Chondrocyte (in vitro differentiated cells): ENCODE results near the gene MT4. TPM values are rescaled to one million over a fixed set of nuclear protein-coding genes. Genes with fewer than 3 reads are reported as not detected.

ENCODE experiments used
- DNase-seq: peaks from one replicate; pipeline ENCODE4 v3.0.0; 2021; ENCODE audit warnings: mixed read lengths, low spot score
- H3K27ac Mint-ChIP-seq: one replicate; pipeline ENCODE4 v1.8.0; 2021; ENCODE audit warnings: mild to moderate bottlenecking, moderate library complexity, mixed read lengths; ENCODE audit not compliant: unreplicated experiment
- H3K27me3 Mint-ChIP-seq: 2 replicates; pipeline ENCODE4 v1.8.0; 2021; ENCODE audit warnings: low read depth, mixed read lengths
- H3K36me3 Mint-ChIP-seq: 2 replicates; pipeline ENCODE4 v1.8.0; 2021; ENCODE audit warnings: low read depth, mixed read lengths
- H3K4me1 Mint-ChIP-seq: 2 replicates; pipeline ENCODE4 v1.8.0; 2021; ENCODE audit warnings: low read depth, mild to moderate bottlenecking, mixed read lengths
- H3K4me3 Mint-ChIP-seq: one replicate; pipeline ENCODE4 v1.8.0; 2021; ENCODE audit warnings: mild to moderate bottlenecking, moderate library complexity, mixed read lengths; ENCODE audit not compliant: unreplicated experiment
- H3K9me3 Mint-ChIP-seq: 2 replicates; pipeline ENCODE4 v1.8.0; 2021; ENCODE audit warnings: low read depth, mixed read lengths
- total RNA-seq: library from RNA; stranded (reverse); gene quantifications from 3 replicates; pipeline ENCODE4 v1.2.1, GENCODE V29; 2021
- TF ChIP-seq, protein P1 (sequence below): fragments of 200-600 bp; sonication (generic); IDR thresholded peaks from 2 replicates; pipeline ENCODE4 v1.5.0; 2021; ENCODE audit warnings: antibody characterized with exemption, mild to moderate bottlenecking, moderate library complexity

The MT4 gene
- total RNA-seq, 1 donor from 2014 or later, result not detected

DNA sequence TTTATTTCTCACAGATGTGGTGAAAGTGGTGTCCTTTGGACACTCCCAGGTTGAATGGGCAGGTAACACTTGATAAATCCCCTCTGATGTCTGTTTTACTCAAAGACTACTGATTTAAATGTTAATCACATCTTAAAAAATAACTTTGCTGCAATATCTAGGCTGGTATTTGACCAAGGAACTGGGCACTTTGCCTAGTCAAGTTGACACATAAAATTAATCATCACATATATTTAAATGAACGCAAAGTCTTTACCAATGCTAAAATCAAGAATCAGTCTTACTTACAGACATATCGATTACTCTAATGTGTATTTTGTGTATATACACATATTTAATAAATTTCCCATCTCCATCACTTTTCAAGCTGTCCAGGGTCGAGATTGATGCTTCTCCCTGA, 50.5 kb downstream of the MT4 start:
- DNase-seq, result no peak
- no peak overlapping the region for H3K4me3 Mint-ChIP-seq
- no peaks in the 10 kb centered on the region for H3K36me3 Mint-ChIP-seq
- no peaks in the 10 kb centered on the region for H3K9me3 Mint-ChIP-seq
- peaks cover 2% of the 10 kb centered on the region for H3K27me3 Mint-ChIP-seq
- H3K4me1 Mint-ChIP-seq, result peaks cover 41% of the 10 kb centered on the region
- TF ChIP-seq, protein P1, sequence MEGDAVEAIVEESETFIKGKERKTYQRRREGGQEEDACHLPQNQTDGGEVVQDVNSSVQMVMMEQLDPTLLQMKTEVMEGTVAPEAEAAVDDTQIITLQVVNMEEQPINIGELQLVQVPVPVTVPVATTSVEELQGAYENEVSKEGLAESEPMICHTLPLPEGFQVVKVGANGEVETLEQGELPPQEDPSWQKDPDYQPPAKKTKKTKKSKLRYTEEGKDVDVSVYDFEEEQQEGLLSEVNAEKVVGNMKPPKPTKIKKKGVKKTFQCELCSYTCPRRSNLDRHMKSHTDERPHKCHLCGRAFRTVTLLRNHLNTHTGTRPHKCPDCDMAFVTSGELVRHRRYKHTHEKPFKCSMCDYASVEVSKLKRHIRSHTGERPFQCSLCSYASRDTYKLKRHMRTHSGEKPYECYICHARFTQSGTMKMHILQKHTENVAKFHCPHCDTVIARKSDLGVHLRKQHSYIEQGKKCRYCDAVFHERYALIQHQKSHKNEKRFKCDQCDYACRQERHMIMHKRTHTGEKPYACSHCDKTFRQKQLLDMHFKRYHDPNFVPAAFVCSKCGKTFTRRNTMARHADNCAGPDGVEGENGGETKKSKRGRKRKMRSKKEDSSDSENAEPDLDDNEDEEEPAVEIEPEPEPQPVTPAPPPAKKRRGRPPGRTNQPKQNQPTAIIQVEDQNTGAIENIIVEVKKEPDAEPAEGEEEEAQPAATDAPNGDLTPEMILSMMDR, result no peak
- no peak overlapping the region for H3K27ac Mint-ChIP-seq

- no peaks in the 10 kb centered on the region for H3K9me3 Mint-ChIP-seq
- H3K36me3 Mint-ChIP-seq, result no peaks in the 10 kb centered on the region
- no peak overlapping the region for H3K27ac Mint-ChIP-seq
- peak overlapping the region; percentile 9 for H3K4me3 Mint-ChIP-seq
- TF ChIP-seq, protein P1, result no peak
- peaks cover 34% of the 10 kb centered on the region for H3K4me1 Mint-ChIP-seq
- DNase-seq, result no peak
- peaks cover 2% of the 10 kb centered on the region for H3K27me3 Mint-ChIP-seq
These were observed 51.8 kb downstream of the MT4 start for GRCh38 chr16:56616608-56617211.

GRCh38 chr16:56617212-56618085, 52.6 kb downstream of the MT4 start:
- TF ChIP-seq, protein P1, result no peak
- peaks cover 2% of the 10 kb centered on the region for H3K27me3 Mint-ChIP-seq
- peak overlapping the region; percentile 55 for H3K4me3 Mint-ChIP-seq
- H3K27ac Mint-ChIP-seq, result no peak overlapping the region
- no peaks in the 10 kb centered on the region for H3K9me3 Mint-ChIP-seq
- H3K36me3 Mint-ChIP-seq, result no peaks in the 10 kb centered on the region
- no peak for DNase-seq
- peaks cover 34% of the 10 kb centered on the region for H3K4me1 Mint-ChIP-seq

GRCh38 chr16:56618138-56618537, 53.3 kb downstream of the MT4 start:
- H3K36me3 Mint-ChIP-seq, result no peaks in the 10 kb centered on the region
- DNase-seq, result no peak
- H3K9me3 Mint-ChIP-seq, result no peaks in the 10 kb centered on the region
- TF ChIP-seq, protein P1, result no peak
- H3K27ac Mint-ChIP-seq, result no peak overlapping the region
- H3K4me1 Mint-ChIP-seq, result peaks cover 32% of the 10 kb centered on the region
- H3K4me3 Mint-ChIP-seq, result no peak overlapping the region
- H3K27me3 Mint-ChIP-seq, result peaks cover 2% of the 10 kb centered on the region

Other genes starting within 250 kb of the MT4 start
- 95.4 to 104 TPM (median 99.0 TPM) in 3 replicates for gene AMFR, start 139.5 kb upstream of the MT4 start, total RNA-seq
- 69.0 to 80.5 TPM (median 72.7 TPM) in 3 replicates for gene NUDT21, start 113.7 kb upstream of the MT4 start, total RNA-seq
- 62.6 to 68.6 TPM (median 62.9 TPM) in 3 replicates for gene OGFOD1, start 113.5 kb upstream of the MT4 start, total RNA-seq
- gene BBS2, start 45.0 kb upstream of the MT4 start, total RNA-seq, result 32.6 to 47.0 TPM (median 36.9 TPM) in 3 replicates
- gene MT3, start 24.5 kb downstream of the MT4 start, total RNA-seq, result 0.77 TPM in 1 of 3 replicates, not detected in the others
- 160 to 407 TPM (median 183 TPM) in 3 replicates for gene MT2A, start 43.5 kb downstream of the MT4 start, total RNA-seq
- gene MT1E, start 60.7 kb downstream of the MT4 start, total RNA-seq, result 23.2 to 35.8 TPM (median 31.4 TPM) in 3 replicates
- 0.35 to 0.59 TPM in 2 of 3 replicates, not detected in the other for gene MT1M, start 67.6 kb downstream of the MT4 start, total RNA-seq
- 1.1 TPM in 1 of 3 replicates, not detected in the others for gene MT1A, start 73.6 kb downstream of the MT4 start, total RNA-seq
- gene MT1B, start 86.8 kb downstream of the MT4 start, total RNA-seq, result not detected in 3 replicates
- gene MT1F, start 92.9 kb downstream of the MT4 start, total RNA-seq, result 2.6 to 5.8 TPM (median 4.4 TPM) in 3 replicates
- gene MT1G, start 103.0 kb downstream of the MT4 start, total RNA-seq, result 1.1 TPM in 2 of 3 replicates, not detected in the other
- not detected in 3 replicates for gene MT1H, start 104.7 kb downstream of the MT4 start, total RNA-seq
- 36.6 to 136 TPM (median 44.7 TPM) in 3 replicates for gene MT1X, start 117.4 kb downstream of the MT4 start, total RNA-seq
- gene NUP93, start 165.1 kb downstream of the MT4 start, total RNA-seq, result 48.6 to 86.9 TPM (median 50.0 TPM) in 3 replicates